Measurements from ENCODE around the gene PLAAT5. TPM values are rescaled to one million over a fixed set of nuclear protein-coding genes. Genes with fewer than 3 reads are reported as not detected.
"Not testable (repeated sequence)": the region's sequence is repeated elsewhere in the genome, so short reads cannot be mapped to it uniquely, and the experiment has no call there.

Gene PLAAT5
- total RNA-seq, 1 donor from 2014 or later = 2.2 TPM

- ATAC-seq (no peak), DNase-seq (no peak)
- no peak overlapping the region for H3K27ac ChIP-seq
- H3K4me3 ChIP-seq = no peak overlapping the region
- no peaks in the 10 kb centered on the region for H3K27me3 ChIP-seq (ENCODE audit: low read depth)
- intact Hi-C loops (cut with DNase I) = no loop called here
- no peaks in the 10 kb centered on the region for H3K9me3 ChIP-seq
- H3K36me3 ChIP-seq = no peaks in the 10 kb centered on the region
- no peaks in the 10 kb centered on the region for H3K4me1 ChIP-seq
- TF ChIP-seq, protein P1, sequence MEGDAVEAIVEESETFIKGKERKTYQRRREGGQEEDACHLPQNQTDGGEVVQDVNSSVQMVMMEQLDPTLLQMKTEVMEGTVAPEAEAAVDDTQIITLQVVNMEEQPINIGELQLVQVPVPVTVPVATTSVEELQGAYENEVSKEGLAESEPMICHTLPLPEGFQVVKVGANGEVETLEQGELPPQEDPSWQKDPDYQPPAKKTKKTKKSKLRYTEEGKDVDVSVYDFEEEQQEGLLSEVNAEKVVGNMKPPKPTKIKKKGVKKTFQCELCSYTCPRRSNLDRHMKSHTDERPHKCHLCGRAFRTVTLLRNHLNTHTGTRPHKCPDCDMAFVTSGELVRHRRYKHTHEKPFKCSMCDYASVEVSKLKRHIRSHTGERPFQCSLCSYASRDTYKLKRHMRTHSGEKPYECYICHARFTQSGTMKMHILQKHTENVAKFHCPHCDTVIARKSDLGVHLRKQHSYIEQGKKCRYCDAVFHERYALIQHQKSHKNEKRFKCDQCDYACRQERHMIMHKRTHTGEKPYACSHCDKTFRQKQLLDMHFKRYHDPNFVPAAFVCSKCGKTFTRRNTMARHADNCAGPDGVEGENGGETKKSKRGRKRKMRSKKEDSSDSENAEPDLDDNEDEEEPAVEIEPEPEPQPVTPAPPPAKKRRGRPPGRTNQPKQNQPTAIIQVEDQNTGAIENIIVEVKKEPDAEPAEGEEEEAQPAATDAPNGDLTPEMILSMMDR (IDR thresholded peaks at IDR 0.05) = no peak
Observed at GRCh38 chr11:63445720-63446119, 45.2 kb downstream of the PLAAT5 start.

DNA sequence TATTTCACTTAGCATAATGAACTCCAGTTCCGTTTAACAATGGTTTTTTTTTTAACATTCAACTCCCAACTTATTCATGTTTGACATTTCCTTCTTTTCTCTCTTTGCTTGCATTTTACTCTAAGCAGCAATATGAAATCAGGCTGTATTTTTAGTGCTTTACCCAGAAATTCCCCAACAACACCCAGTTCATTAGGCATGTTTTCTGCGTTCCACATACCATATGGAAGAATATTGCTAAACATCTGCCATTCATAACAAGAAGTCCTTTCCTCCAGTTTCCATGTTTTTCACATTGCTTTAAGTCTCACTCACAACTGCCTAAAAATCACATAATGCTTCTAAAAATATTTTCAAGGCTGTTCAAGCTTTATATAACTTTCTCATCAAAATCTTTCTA is 45.8 kb downstream of the PLAAT5 start:
- DNase-seq = no peak
- Histone ChIP-seq H3K36me3 (no peaks in the 10 kb centered on the region), H3K4me1 (no peaks in the 10 kb centered on the region), H3K27ac (no peak overlapping the region), H3K4me3 (no peak overlapping the region), H3K9me3 (no peaks in the 10 kb centered on the region), H3K27me3 (ENCODE audit: low read depth) (no peaks in the 10 kb centered on the region)
- ATAC-seq = no peak
- intact Hi-C loops (cut with DNase I) = no loop called here
- TF ChIP-seq, protein P1 (IDR thresholded peaks at IDR 0.05) = no peak

GRCh38 chr11:63444160-63444559 is 46.8 kb downstream of the PLAAT5 start:
- H3K36me3 ChIP-seq = no peaks in the 10 kb centered on the region
- no peaks in the 10 kb centered on the region for H3K4me1 ChIP-seq
- intact Hi-C loops (cut with DNase I) = no loop called here
- TF ChIP-seq, protein P1 (IDR thresholded peaks at IDR 0.05) = no peak
- no peak overlapping the region for H3K27ac ChIP-seq
- DNase-seq (no peak), ATAC-seq (no peak)
- no peak overlapping the region for H3K4me3 ChIP-seq
- H3K27me3 ChIP-seq (ENCODE audit: low read depth) = no peaks in the 10 kb centered on the region
- H3K9me3 ChIP-seq = no peaks in the 10 kb centered on the region

- ATAC-seq = no peak
Observed at GRCh38 chr11:63443714-63444113, 47.3 kb downstream of the PLAAT5 start.

GRCh38 chr11:63435831-63436230 is 55.1 kb downstream of the PLAAT5 start:
- intact Hi-C loops (cut with DNase I); H3K27me3 ChIP-seq (ENCODE audit: low read depth): not testable (repeated sequence)

More at GRCh38 chr11:63443714-63444113, 47.3 kb downstream of the PLAAT5 start:
- TF ChIP-seq, protein P1 (IDR thresholded peaks at IDR 0.05) = no peak
- Histone ChIP-seq H3K36me3 (no peaks in the 10 kb centered on the region), H3K9me3 (no peaks in the 10 kb centered on the region), H3K27me3 (ENCODE audit: low read depth) (no peaks in the 10 kb centered on the region), H3K4me1 (no peaks in the 10 kb centered on the region), H3K27ac (no peak overlapping the region), H3K4me3 (no peak overlapping the region)
- intact Hi-C loops (cut with DNase I) = no loop called here
- DNase-seq = no peak

GRCh38 chr11:63435351-63435750 is 55.6 kb downstream of the PLAAT5 start:
- H3K4me3 ChIP-seq; intact Hi-C loops (cut with DNase I); H3K36me3 ChIP-seq; DNase-seq; H3K27me3 ChIP-seq (ENCODE audit: low read depth); H3K9me3 ChIP-seq; H3K27ac ChIP-seq; H3K4me1 ChIP-seq; ATAC-seq: not testable (repeated sequence)

More at GRCh38 chr11:63435831-63436230, 55.1 kb downstream of the PLAAT5 start:
- H3K4me3 ChIP-seq, H3K36me3 ChIP-seq, H3K9me3 ChIP-seq, H3K27ac ChIP-seq, H3K4me1 ChIP-seq, DNase-seq, ATAC-seq: not testable (repeated sequence)

DNA sequence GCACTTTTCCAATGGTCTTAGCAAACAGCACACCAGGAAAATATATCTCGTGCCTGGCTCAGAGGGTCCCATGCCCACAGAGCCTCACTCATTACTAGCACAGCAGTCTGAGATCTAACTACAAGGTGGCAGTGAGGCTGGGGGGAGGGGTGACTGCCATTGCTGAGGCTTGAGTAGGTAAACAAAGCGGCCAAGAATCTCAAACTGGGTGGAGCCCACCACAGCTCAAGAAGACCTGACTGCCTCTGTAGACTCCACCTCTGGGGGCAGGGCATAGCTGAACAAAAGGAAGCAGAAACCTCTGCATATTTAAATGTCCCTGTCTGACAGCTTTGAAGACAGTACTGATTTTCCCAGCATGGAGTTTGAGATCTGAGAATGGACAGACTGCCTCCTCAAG is 60.2 kb downstream of the PLAAT5 start:
- DNase-seq = not testable (repeated sequence)

More for the DNA sequence above, 60.2 kb downstream of the PLAAT5 start:
- H3K36me3 ChIP-seq; ATAC-seq; H3K4me1 ChIP-seq; H3K9me3 ChIP-seq; H3K27ac ChIP-seq; H3K4me3 ChIP-seq; intact Hi-C loops (cut with DNase I); H3K27me3 ChIP-seq (ENCODE audit: low read depth): not testable (repeated sequence)
